CD4-positive, alpha-beta T cell treated with Interleukin-15 for 1 hour (primary cell): ENCODE results near the gene FOXP1.
"Not testable (repeated sequence)": the region's sequence is repeated elsewhere in the genome, so short reads cannot be mapped to it uniquely, and the experiment has no call there.

Experiments
- DNase-seq: peaks from one replicate; pipeline ENCODE4 v3.0.0-alpha.2; 2020

FOXP1 gene

DNA sequence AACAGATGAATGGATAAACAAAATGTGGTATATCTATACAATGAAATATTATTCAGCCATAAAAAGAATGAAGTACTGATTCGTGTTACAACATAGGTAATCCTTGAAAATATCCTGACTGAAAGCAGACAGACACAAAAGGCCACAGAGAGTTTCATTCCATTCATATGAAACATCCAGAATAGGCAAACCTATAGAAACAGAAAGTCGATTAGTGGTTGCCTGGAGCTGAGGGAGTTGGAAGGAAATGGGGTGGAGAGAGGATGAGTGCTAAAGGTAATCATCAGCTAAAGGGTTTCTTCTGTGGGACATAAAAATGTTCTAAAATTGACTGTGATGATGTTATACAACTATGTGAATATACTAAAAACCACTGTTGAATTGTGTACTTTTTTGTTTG is 22.9 kb downstream of the FOXP1 start:
- DNase-seq: no peak

DNA sequence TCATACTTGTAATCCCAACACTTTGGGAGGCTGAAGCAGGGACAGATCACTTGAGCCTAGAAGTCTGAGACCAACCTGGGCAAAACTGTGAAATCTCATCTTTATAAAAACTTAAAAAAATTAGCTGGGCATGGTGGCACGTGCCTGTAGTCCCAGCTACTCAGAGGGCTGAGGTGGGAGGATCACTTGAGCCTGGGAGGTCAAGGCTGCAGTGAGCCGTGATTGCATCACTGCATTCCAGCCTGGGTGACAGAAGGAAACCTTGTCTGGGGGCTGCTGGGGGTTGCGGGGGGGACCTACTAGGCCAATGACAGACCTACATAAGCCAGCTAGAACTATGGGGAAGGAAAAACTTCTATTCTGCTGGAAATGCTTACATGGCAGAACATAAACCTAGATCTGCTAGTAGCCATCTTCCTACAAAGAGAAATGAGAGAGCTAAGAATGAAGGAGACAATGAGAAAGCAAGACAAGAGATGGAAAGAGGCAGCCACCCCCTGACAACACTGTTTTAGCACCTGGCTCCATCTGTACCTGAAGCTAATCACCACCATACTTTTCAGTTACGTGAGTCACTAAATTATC is 23.9 kb downstream of the FOXP1 start:
- DNase-seq: no peak

DNA sequence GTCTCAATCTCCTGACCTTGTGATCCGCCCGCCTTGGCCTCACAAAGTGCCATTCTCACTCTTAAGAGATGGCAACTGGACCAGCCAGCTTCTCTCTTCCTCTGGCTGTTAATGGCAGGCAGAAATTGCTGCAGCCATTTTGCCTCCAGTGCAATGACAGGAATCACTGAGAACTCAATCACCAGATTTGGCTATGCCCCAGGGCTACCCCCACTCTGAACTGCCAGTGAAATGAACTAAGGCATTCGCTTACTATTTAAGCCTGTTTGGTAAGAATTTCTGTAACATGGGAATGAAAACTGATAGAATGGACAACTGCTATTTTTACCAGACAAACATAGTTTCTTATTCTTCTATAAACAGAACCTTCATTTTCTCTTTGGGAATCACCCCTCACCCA is 24.5 kb downstream of the FOXP1 start:
- no peak for DNase-seq

DNA sequence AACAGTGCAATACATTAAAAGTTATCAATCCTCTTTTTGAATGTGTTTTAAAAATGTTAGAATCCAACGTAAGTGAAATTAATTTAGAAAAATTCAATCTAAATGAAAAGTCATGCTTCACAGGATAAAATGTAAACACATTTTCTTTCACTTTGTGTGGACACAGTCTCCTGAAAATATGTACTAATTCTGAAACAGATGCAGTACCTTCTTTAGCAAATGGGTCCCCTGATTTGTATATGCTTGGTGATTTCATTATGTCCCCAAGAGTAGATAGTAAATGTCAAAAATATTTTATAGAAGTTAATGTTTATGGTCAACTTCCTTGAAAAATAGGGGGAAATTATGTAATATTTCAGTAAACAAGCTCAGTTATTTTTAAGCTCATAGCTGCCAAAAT is 28.9 kb downstream of the FOXP1 start:
- no peak for DNase-seq

DNA sequence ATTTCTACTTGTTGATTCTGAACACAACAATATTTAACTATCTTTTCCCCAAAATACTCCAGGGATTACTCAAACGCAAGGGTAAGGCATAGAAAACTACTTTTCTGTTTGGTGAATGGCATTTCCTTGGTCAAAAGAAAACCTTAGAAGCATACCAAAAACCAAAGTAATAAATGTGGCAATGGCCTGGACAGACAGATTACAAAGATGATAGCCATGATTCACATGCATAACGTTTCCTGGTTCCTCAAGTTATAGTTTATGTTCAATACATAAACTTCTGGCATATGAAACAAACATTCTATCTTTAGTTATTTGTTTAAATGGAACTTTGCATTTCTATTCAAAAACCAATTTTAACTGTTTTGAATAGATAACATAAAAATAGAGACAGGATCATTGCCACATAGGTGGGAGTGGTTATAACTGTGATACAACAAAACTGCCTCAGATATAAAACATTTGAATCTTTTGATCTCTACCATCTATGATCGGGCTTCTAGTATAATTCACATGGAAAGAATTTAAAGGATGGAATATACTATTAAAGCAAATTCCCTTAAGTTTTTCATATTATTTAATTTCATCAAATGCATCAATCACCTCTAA is 32.1 kb downstream of the FOXP1 start:
- DNase-seq: no peak

DNA sequence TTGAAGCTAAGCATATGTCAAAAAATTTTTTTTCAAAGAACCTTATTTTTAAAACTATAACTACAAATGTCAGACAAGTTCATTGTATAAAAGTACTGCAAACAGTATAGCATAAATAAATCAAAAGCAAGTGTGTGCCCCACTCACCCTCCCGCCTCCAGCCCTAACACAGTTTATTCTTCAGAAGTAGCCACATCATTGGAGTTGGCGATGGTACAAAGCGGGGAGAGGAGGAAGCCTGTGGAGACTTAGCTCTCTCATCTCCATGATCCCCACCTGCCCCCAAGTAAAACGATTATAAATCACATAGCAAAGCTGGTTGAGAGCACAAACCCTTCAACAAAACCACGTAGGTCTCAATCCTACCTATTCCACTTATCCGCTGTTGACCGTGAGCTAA is 33.6 kb downstream of the FOXP1 start:
- DNase-seq: no peak

DNA sequence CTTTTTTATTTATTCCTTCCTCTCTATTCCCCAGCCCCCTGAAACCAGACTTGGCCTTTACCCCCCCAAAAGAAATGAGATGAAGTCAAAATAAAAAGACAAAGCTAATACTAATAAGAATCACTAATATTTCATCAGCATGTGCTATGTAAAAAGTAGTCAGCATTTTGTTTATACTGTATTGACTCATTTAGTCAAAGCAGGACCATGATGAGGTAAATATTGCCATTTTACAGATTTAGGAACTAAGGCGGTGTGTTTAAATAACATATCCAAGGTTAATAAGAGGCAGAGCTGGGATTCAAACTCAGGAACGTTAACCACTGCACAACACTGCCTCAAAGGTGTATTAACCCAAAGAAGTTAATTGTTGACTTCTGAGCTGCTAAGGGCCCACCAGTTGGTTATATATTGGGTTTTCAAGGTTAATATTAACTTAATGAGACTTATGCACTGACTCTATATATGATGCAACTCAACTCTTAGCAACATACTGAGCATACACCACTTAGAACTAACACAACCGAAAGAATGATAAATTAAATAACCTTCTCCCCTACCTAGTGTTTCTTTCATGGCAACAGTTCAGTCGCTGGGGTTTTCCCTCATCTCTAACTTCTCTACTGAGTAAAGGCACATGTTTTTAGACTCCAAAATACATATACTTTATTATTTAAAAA is 34.7 kb downstream of the FOXP1 start:
- DNase-seq: no peak

DNA sequence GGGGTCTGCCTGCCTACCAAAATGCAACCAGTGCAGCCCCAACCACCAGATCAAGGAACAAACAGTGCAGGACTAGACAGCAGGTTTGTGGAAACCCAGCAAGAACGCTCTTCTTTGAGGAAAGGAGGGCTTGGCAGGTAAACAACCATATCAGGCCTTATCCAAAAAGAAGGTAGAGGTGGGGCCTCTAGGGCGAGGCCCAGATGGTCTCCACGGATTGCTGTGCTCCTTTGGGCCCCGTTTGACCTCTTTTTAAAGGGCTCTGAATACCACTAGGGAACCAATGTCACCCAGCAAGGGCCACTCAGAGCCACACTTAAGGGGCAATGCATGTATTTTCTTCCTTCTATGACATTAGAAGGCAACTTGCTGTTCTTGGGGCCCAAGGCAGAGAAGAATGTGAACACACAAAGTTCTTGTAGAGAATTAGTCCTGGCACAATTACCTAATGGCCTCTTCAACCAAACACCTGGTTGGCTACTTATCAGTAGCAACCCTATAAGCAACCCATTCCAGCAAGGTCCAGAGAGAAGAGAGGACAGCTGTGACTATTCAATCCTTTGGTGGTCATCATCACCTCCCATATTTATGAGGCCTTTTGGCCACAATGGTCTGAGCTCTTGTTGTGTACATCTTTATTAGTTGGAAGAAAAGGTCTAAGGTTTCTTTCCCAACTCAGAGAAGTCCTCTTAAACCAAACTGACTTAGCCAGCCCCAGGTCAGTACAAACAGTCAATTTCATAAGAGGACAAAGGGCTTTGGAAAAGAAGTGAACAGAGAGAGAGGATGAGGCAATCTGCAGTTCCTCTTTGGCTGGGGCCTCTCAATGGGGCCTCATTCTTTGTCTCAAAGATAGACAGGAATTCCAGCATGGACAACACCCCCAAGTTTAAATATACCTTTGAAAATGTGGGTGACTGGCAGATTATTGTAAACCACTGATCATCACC is 36.0 kb downstream of the FOXP1 start:
- DNase-seq: no peak

DNA sequence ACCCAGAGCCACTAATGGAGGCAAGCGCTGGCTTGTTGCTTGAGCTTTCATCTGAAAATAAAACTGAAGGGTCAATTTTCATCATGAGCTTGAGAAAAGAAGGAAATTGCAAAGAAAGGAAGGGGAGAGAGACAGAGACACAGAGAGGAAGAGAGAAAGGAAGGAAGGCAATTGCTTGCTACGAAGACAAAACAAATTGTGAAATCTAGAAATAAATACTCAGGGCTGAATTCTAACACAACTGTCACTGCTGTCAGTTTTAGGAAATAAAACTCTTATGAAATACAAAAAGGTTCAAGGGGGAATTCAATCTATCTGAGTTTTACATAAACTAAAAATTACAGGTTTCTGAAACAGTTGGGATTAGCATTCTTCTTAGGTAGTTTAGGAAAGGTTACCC is 36.7 kb downstream of the FOXP1 start:
- no peak for DNase-seq

DNA sequence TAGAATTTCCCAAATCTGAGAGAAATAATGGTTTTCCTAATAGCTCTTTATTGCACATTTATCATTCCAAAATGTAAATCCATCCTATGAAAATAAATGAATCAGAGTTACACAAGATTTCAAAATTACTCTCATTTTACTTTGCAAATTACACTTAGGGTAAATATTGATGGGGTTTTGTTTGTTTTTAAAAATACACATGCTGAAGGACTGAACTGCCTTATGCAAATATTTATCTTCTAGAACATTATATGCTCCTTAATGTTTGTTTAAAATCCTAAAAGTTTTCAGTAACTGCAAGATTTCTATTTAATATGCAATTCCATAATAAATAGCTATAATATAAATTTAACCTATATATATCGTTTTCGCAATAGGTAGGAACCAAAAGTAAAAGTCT is 38.2 kb downstream of the FOXP1 start:
- no peak for DNase-seq

DNA sequence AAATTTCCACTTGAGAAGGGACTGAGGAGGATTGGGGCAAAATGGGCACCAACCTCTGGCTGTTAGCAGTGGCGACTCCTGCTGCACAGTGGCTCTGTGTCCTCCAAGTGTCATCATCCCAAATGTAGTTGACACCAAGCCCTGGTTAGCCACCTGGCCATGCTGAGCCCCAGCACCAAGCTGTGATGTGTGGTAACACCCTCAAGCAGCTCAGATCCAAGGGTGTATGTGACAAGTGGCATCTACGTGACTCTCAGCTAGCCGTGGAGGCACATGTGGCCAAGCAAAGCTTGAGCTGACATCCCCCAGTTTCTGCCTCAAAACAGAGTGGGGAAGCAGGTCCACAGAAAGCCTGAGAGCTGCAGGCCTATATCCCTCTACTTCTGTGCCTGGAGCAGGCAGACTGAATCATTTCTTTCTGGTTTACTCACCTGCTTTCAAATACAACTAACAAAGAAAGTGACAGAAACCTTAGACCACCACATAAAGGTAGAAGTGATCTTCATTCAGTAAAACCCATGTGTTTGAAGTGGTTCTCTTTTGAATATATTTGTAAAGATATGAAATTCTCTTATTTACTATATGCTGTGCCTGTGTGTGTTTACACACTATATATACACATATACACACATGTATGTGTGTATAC is 40.0 kb downstream of the FOXP1 start:
- no peak for DNase-seq

DNA sequence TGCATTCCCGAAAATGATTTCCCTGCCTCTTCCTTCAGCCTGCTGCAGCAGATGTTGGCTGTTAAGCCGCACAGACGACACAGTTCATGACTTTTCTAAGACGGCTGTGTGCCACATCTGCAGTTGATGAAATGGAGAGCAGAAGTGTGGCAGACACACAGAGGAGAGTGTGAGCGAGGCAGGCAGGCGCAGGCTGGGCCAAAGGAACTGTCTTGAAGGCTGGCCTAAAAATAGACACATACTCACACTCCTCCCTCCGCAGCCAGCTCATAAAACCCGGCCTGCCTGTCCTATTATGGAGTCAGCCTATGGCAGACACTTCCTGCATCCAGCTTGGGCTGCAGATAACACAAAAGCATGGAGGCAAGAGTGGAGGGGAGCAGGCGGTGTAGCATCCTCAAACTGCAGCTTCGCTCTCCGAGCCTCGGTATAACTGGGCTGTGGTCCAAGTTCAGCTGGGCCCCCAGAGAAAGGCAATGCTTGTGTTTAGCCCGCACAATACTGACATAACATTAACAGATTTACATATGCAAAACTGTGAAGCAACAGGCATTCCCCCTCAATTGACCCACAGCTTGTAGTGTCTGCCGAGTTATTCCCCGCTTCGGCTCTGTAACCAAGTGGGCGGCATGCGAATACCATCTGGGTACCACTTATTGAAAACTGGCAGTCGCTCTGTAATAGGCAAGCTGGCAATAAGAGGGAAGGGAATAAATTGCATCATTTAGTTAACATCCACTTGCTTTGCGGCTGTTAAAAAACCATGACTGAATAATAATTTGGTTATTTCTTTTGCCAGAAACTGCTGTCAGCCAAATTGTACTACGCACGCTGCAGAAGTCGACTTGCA is 40.8 kb downstream of the FOXP1 start:
- DNase-seq: peak; percentile 61

DNA sequence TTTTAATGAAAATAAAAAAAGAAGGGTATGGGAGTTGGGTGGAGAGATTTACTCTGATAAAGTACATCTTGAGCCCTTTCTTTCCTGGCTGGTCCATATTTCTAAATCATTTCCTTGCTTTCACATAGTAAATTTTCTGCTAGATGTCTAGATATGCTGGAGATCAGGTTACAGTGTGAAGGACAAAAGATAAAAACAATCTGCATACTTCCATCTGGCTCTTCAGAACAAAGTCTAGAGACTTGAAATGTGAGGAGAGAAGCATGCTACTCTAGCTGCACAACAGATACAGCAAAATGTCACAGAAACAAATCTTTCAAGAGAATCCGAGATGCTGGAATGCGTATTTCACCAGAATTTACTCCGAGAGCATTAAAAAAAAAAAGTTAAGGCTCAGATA is 42.2 kb downstream of the FOXP1 start:
- DNase-seq: no peak

DNA sequence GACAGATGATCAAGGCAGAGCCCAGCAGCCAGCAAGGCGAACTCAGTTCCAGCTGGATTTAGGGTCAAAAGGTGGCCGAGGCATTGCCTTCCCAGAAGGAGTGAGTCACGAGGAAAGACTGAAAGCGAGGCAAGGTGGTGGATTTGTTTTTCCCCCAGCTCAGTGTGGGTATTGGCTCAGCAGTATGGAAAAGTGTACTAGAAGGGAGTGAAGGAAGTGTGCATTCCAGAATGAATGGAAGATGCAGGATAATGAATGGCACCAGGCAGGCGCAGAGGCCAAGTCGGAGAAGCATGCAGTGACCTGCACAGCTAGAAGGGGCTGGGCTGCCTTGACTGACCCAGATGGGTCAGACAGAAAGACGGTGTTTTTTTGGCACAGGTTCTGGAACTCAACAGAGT is 46.3 kb downstream of the FOXP1 start:
- no peak for DNase-seq

DNA sequence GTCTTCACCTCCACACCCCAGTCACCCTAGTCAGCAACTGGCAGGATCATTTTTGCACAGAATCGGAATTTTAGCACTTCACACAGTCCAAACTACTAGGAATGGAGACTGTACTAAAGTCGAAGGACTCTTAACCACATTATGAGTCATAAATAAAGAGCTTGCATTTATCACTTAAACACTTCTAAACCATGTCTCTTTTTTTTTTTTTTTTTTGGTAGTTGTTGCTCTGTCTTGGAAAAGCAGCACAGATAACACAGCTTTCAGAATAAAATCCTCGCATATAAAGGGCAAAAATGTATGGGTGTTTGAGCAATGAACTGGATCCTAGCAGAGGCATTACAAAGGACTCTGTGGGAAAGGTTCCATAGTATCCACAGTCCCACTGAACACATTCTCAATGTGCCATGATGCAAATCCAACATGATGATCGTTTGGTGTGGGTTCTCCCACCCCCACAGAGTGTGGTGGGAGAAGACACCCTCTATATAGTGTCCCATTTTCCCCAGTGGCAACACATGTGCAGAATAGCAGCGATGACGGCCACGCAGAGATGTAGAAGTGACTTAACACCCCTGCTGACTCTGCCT is 47.1 kb downstream of the FOXP1 start:
- DNase-seq: no peak

DNA sequence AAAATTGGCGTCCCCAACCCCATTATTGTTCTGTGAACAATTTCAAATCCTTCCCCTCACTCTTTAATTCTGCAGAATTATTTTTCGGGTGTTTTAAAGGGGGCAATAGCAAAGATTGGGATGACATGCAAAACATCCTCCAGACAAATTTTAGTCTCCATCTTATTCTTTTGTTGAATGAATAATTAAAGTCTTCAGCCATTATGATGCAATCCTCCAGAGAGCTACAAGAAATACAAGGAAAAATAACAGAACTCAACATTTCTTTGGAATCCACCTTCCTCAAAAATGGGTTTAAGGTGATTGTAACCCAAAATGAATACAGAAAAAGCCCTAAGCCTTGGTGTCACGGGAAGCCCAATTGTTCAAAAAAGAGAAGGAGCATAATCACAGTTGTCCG is 49.9 kb downstream of the FOXP1 start:
- no peak for DNase-seq

DNA sequence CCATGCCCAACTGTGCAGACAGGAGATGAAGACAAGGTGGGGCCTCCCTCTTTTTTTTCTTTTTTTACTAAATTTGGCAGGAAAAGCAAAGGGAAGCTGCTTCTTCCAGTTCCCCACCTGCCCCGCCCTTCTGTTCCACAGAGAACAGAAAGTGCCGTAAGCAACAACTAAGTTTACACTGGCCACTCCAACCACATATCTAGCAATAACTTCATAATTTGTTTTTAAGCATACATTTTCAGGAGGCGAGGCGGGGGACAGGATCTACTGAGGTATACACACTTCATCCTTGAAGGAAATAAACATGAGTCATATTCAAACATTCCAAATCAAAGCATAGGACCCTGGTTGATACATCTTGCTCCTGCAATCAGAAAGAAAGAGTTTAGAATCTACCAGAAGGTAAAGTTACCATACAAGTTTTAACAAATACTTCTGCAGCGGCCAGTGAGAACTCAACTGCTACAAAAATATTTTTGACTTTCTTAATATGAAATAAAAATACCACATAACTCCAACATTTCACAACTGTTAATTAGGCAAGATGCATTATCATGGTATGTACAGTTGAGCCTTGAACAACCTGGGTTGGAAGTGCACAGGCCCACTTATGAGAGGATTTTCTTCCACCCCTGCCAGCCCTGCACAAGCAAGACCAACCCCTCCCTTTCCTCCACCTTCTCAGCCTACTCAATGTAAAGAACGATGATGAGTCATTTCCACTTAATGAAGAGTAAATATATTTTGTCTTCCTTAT is 50.7 kb downstream of the FOXP1 start:
- no peak for DNase-seq

DNA sequence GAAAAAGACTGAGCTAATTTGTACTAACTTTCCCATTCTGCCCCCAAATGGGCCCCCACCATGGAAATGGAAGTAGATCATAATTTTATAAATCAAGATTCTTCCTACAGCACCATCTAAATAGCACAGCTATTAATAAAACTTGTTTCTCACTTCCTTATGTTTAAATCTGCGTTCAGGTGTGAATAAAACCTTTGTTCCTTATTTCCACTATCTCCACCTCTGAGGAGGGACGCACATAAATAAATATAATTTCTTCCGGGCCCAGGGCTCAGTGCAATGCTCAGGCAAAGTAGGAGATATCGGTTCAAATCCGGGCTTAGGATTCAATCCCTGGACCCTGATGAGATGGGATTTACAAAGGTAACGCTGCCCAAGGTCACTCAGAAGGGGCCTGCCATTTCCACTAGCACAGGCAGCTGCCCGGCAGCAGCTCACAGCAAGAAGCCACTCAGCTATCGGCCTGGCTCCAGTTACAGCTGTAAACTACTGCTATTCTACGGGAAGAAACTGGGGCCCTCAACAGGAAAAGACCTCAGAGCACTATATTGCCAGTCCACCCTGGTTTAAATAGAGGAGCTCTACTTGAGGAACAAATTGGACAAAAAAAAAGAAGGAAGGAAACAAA is 52.5 kb downstream of the FOXP1 start:
- DNase-seq: no peak

DNA sequence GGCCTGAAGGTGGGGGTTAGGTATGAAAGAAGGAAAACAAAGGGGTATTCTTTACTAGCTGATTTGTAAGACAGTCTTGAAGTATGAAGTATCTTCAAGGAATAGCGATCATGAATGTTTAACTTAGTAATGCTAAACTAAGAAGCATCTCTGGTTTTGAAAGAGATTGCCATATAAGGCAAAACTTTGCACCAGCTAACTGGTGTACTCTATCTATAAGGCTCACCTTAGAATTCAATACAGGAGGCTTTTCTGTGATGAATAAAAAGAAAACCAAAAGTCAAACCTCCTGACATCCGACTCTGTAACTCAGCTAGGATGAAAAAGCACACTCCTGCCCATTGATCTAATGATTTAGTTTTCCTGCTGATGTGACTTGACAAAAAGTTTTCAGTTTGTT is 54.7 kb downstream of the FOXP1 start:
- no peak for DNase-seq

DNA sequence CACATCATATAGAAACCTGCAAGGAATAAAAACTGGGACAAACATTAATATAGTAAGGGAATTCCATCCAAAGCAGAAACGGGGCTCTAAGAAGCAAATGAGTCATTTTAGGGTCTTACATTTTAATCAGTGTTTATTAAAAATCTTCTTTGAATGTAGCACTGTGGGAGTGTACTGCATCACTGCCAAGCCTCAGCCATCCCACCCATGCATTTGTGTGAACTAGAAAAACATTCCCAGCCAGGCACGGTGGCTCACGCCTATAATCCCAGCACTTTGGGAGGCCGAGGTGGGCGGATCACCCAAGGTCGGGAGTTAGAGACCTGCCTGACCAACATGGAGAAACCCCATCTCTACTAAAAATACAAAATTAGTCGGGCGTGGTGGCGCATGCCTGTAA is 57.1 kb downstream of the FOXP1 start:
- DNase-seq: not testable (repeated sequence)
